Aorta (tissue), 5 donors: Measurements from ENCODE around the gene DOK5. TPM values are rescaled to one million over a fixed set of nuclear protein-coding genes. Genes with fewer than 3 reads are reported as not detected.

Experiments used
- ATAC-seq: fragments of 200-7000 bp; cut with Tn5 transposase; one replicate; pipeline ENCODE4 v1.9.1; 2022; ENCODE audit warnings: moderate library complexity; ENCODE audit not compliant: low FRiP score
- DNase-seq, 2 donors: peaks; one replicate each; pipeline ENCODE4 v3.0.0-alpha.2; 2020
- H3K27ac ChIP-seq, 2 donors: one replicate each; pipeline ENCODE4 v1.5.1; 2013; ENCODE audit warnings: low read length in 2 of 2, mild to moderate bottlenecking in 2 of 2, moderate library complexity in 2 of 2, control low read depth in 1 of 2, inconsistent platforms in 1 of 2, low read depth in 1 of 2
- H3K27me3 ChIP-seq, 2 donors: one replicate each; pipeline ENCODE4 v1.6.1; 2013; ENCODE audit warnings: control low read depth in 1 of 2, low read length in 1 of 2, mild to moderate bottlenecking in 1 of 2, moderate library complexity in 1 of 2; ENCODE audit not compliant: insufficient read depth in 2 of 2, control insufficient read depth in 1 of 2
- H3K36me3 ChIP-seq, 2 donors: one replicate each; pipeline ENCODE4 v1.6.1; 2013; ENCODE audit warnings: control low read depth in 1 of 2, low read length in 1 of 2, mild to moderate bottlenecking in 1 of 2; ENCODE audit not compliant: insufficient read depth in 2 of 2, control insufficient read depth in 1 of 2
- H3K4me1 ChIP-seq, 2 donors: one replicate each; pipeline ENCODE4 v1.6.1; 2013; ENCODE audit warnings: low read length in 2 of 2, control low read depth in 1 of 2, mild to moderate bottlenecking in 1 of 2, moderate library complexity in 1 of 2; ENCODE audit not compliant: insufficient read depth in 2 of 2, control insufficient read depth in 1 of 2
- H3K4me3 ChIP-seq, 2 donors: one replicate each; pipeline ENCODE4 v1.5.1; 2013; ENCODE audit warnings: low read length in 2 of 2, control low read depth in 1 of 2, mild to moderate bottlenecking in 1 of 2
- H3K9me3 ChIP-seq: one replicate; pipeline ENCODE4 v1.6.1; 2013; ENCODE audit warnings: mild to moderate bottlenecking, low read length; ENCODE audit not compliant: control insufficient read depth
- WGBS, 2 donors: extraction: QIAGEN DNeasy Blood & Tissue Kit; methylation state at CpG; one replicate each; pipeline ENCODE4 v1.1.7; 2013; 5-methylcytosine and 5-hydroxymethylcytosine counted together
- intact Hi-C, 2 donors: fragments of 100-400 bp; cut with DNase I; formaldehyde crosslinking; loops; one replicate each; pipeline versions ENCODE4 v1.14.2 to v1.15.0; 2022
- polyA plus RNA-seq, 2 donors: library from polyadenylated mRNA; stranded (reverse); fragments of 200-250 nt; gene quantifications; one replicate each; pipeline ENCODE4 v1.2.3, GENCODE V29; 2013
- total RNA-seq, 2 donors: library from RNA; stranded (reverse); fragmentation: NEBNext Ultra II Directional; extraction: Animal tissue kit (Norgen Biotek cat#: 25700); gene quantifications; one replicate each; pipeline ENCODE4 v1.2.1, GENCODE V29; 2021
- donor health status: healthy with polysubstance abuse.
- donor health status: Bipolar disorder and iron deficiency.
- donor health status: DM: no; HTN: no; CAD: no.
- donor health status: DM: no; HTN: no; CAD: no.
- donor health status: DM: yes; HTN: yes; CAD: no.

Gene DOK5
- total and polyA plus RNA-seq, 4 donors: 5.2 to 13.3 (median 9.0) TPM

- WGBS, 2 donors: 24 to 25% methylated on average over 7 of the region's 7 CpGs
- no peak for ATAC-seq
These were observed 35.2 kb downstream of the DOK5 start for GRCh38 chr20:54510541-54511129.

GRCh38 chr20:54512694-54513093, 37.3 kb downstream of the DOK5 start:
- H3K36me3 ChIP-seq: no peaks in the 10 kb centered on the region
- ATAC-seq: no peak
- 91 to 96% methylated on average over 4 of the region's 4 CpGs for WGBS, 2 donors

More at GRCh38 chr20:54510541-54511129, 35.2 kb downstream of the DOK5 start:
- intact Hi-C loops: no loop called here
- no peaks in the 10 kb centered on the region for H3K27me3 ChIP-seq
- H3K4me3 ChIP-seq: no peak overlapping the region
- no peaks in the 10 kb centered on the region for H3K36me3 ChIP-seq
- no peaks in the 10 kb centered on the region for H3K4me1 ChIP-seq
- no peak overlapping the region for H3K27ac ChIP-seq
- H3K9me3 ChIP-seq: no peaks in the 10 kb centered on the region
- peak in 1 of 2 donors; percentile 61 for DNase-seq

GRCh38 chr20:54514028-54514607, 38.7 kb downstream of the DOK5 start:
- Histone ChIP-seq H3K36me3 (no peaks in the 10 kb centered on the region), H3K4me1 (no peaks in the 10 kb centered on the region), H3K4me3 (no peak overlapping the region), H3K9me3 (no peaks in the 10 kb centered on the region), H3K27ac (no peak overlapping the region), H3K27me3 (no peaks in the 10 kb centered on the region)
- DNase-seq: no peak
- no peak for ATAC-seq
- intact Hi-C loops: no loop called here
- WGBS, 2 donors: 69 to 80% methylated on average over 3 of the region's 3 CpGs

More at GRCh38 chr20:54512694-54513093, 37.3 kb downstream of the DOK5 start:
- intact Hi-C loops: no loop called here
- H3K27me3 ChIP-seq: no peaks in the 10 kb centered on the region
- H3K27ac ChIP-seq: no peak overlapping the region
- H3K4me3 ChIP-seq: no peak overlapping the region
- no peak for DNase-seq
- H3K4me1 ChIP-seq: no peaks in the 10 kb centered on the region
- no peaks in the 10 kb centered on the region for H3K9me3 ChIP-seq

GRCh38 chr20:54515793-54516628, 40.6 kb downstream of the DOK5 start:
- intact Hi-C loops: no loop called here
- no peaks in the 10 kb centered on the region for H3K4me1 ChIP-seq
- no peak overlapping the region for H3K27ac ChIP-seq
- no peaks in the 10 kb centered on the region for H3K27me3 ChIP-seq
- H3K4me3 ChIP-seq: no peak overlapping the region
- no peak for DNase-seq
- H3K36me3 ChIP-seq: no peaks in the 10 kb centered on the region
- no peak for ATAC-seq
- H3K9me3 ChIP-seq: no peaks in the 10 kb centered on the region
- WGBS, 2 donors: 59 to 63% methylated on average over 6 of the region's 6 CpGs

GRCh38 chr20:54517241-54517975, 42.0 kb downstream of the DOK5 start:
- no peak overlapping the region for H3K4me3 ChIP-seq
- intact Hi-C loops: no loop called here
- no peak overlapping the region for H3K27ac ChIP-seq
- ATAC-seq (no peak), DNase-seq (no peak)
- no peaks in the 10 kb centered on the region for H3K27me3 ChIP-seq
- H3K36me3 ChIP-seq: no peaks in the 10 kb centered on the region
- H3K4me1 ChIP-seq: no peaks in the 10 kb centered on the region
- WGBS, 2 donors: 89 to 90% methylated on average over 4 of the region's 4 CpGs
- no peaks in the 10 kb centered on the region for H3K9me3 ChIP-seq

GRCh38 chr20:54524849-54525248, 49.5 kb downstream of the DOK5 start:
- WGBS, 2 donors: 90 to 93% methylated on average over 3 of the region's 3 CpGs
- Histone ChIP-seq H3K4me1 (no peaks in the 10 kb centered on the region), H3K36me3 (no peaks in the 10 kb centered on the region), H3K27me3 (no peaks in the 10 kb centered on the region), H3K9me3 (no peaks in the 10 kb centered on the region), H3K4me3 (no peak overlapping the region), H3K27ac (no peak overlapping the region)
- DNase-seq (no peak), ATAC-seq (no peak)
- intact Hi-C loops: no loop called here

GRCh38 chr20:54525916-54526590, 50.7 kb downstream of the DOK5 start:
- Histone ChIP-seq H3K4me3 (no peak overlapping the region), H3K36me3 (no peaks in the 10 kb centered on the region), H3K27me3 (no peaks in the 10 kb centered on the region), H3K4me1 (no peaks in the 10 kb centered on the region), H3K27ac (no peak overlapping the region), H3K9me3 (no peaks in the 10 kb centered on the region)
- DNase-seq (no peak), ATAC-seq (no peak)
- intact Hi-C loops: no loop called here
- 29 to 34% methylated on average over 5 of the region's 5 CpGs for WGBS, 2 donors

- Histone ChIP-seq H3K4me1 (no peaks in the 10 kb centered on the region), H3K9me3 (no peaks in the 10 kb centered on the region), H3K36me3 (no peaks in the 10 kb centered on the region), H3K4me3 (no peak overlapping the region), H3K27ac (no peak overlapping the region), H3K27me3 (no peaks in the 10 kb centered on the region)
- WGBS, 2 donors: 6 to 14% methylated on average over 1 of the region's 1 CpG
- ATAC-seq (no peak), DNase-seq (no peak)
- intact Hi-C loops: no loop called here
These were observed 51.4 kb downstream of the DOK5 start for GRCh38 chr20:54526801-54527200.
